GM21619 (cell line): ENCODE data around the gene RHOT2.

Experiments used
- ATAC-seq: cut with Tn5 transposase; IDR thresholded peaks from one replicate; pipeline ENCODE4 v1.9.1; 2021; ENCODE audit not compliant: unreplicated experiment

Gene RHOT2

GRCh38 chr16:647173-647902 lies 20.6 kb upstream of the RHOT2 start:
- no peak for ATAC-seq

GRCh38 chr16:648071-648780 lies 19.7 kb upstream of the RHOT2 start:
- ATAC-seq = no peak

- peak; percentile 73 for ATAC-seq
These were observed 18.9 kb upstream of the RHOT2 start, which contains the start of gene WDR90 for GRCh38 chr16:648781-649589. WDR90 (plus strand) TSS chr16:649365; CDS start chr16:649417, 52 bp downstream.

GRCh38 chr16:649631-650030 lies 18.3 kb upstream of the RHOT2 start:
- no peak for ATAC-seq

GRCh38 chr16:651844-652243 lies 16.1 kb upstream of the RHOT2 start:
- ATAC-seq = no peak

GRCh38 chr16:652454-653305 lies 15.3 kb upstream of the RHOT2 start:
- no peak for ATAC-seq

- ATAC-seq = no peak
These were observed 13.9 kb upstream of the RHOT2 start for GRCh38 chr16:654034-654433.

- ATAC-seq = no peak
These were observed 10.4 kb upstream of the RHOT2 start for GRCh38 chr16:657487-657886.

- no peak for ATAC-seq
These were observed 9.0 kb upstream of the RHOT2 start for GRCh38 chr16:658679-659571.

GRCh38 chr16:659618-660017 lies 8.3 kb upstream of the RHOT2 start:
- ATAC-seq = no peak

GRCh38 chr16:660132-660458 lies 7.8 kb upstream of the RHOT2 start:
- no peak for ATAC-seq

- no peak for ATAC-seq
These were observed 7.3 kb upstream of the RHOT2 start for GRCh38 chr16:660459-661183.

- ATAC-seq = no peak
These were observed 6.6 kb upstream of the RHOT2 start for GRCh38 chr16:661184-661821.

GRCh38 chr16:662095-662494 lies 5.8 kb upstream of the RHOT2 start:
- ATAC-seq = no peak

- ATAC-seq = no peak
These were observed 5.3 kb upstream of the RHOT2 start for GRCh38 chr16:662597-662996.

- ATAC-seq = no peak
These were observed 1.4 kb upstream of the RHOT2 start for GRCh38 chr16:666572-666971.

GRCh38 chr16:667113-667779 lies 686 bp upstream of the RHOT2 start:
- ATAC-seq = no peak

- ATAC-seq = no peak
These were observed 713 bp downstream of the RHOT2 start for GRCh38 chr16:668519-669171.
